Right lung (tissue), 10 donors: ENCODE data around the gene HOOK1. TPM values are rescaled to one million over a fixed set of nuclear protein-coding genes. Genes with fewer than 3 reads are reported as not detected.

Source experiments
- DNase-seq, 2 donors: peaks; one replicate each; pipeline ENCODE4 v3.0.0-alpha.2; 2013
- long read RNA-seq, 8 donors: transcript quantifications; one replicate each; lab custom pipeline, GENCODE V29; 2026
- polyA plus RNA-seq, 5 donors: library from polyadenylated mRNA; unstranded; fragments of 120-200 nt; gene quantifications; one replicate each; pipeline versions ENCODE4 v1.2.1 to v1.2.3, GENCODE V29; 2013; ENCODE audit warnings: inconsistent platforms in 1 of 5, low replicate concordance in 1 of 5; ENCODE audit not compliant: insufficient read length in 5 of 5, insufficient read depth in 1 of 5

HOOK1 gene
- polyA plus RNA-seq, result 10 to 100 TPM; 18.7 to 42.7 (median 34.3) TPM
- long read RNA-seq, donor 1, full-length matches to known transcripts, result 4 of 4 reads
- long read RNA-seq, donor 1, partial matches to known transcripts, result 0 of 4 reads
- long read RNA-seq, donor 1, other reads (novel, unspliced or antisense), result 0 of 4 reads
- long read RNA-seq, donor 2, result 0 reads
- long read RNA-seq, donor 3, partial matches to known transcripts, result 0 of 1 reads
- long read RNA-seq, donor 3, other reads (novel, unspliced or antisense), result 0 of 1 reads
- long read RNA-seq, donor 4, full-length matches to known transcripts, result 2 of 2 reads
- long read RNA-seq, donor 4, partial matches to known transcripts, result 0 of 2 reads
- long read RNA-seq, donor 4, other reads (novel, unspliced or antisense), result 0 of 2 reads
- long read RNA-seq, donor 5, partial matches to known transcripts, result 0 of 3 reads
- long read RNA-seq, donor 5, other reads (novel, unspliced or antisense), result 0 of 3 reads
- long read RNA-seq, donor 6, full-length matches to known transcripts, result 2 of 7 reads
- long read RNA-seq, donor 6, partial matches to known transcripts, result 5 of 7 reads
- long read RNA-seq, donor 6, other reads (novel, unspliced or antisense), result 0 of 7 reads
- long read RNA-seq, donor 7, full-length matches to known transcripts, result 3 of 3 reads
- long read RNA-seq, donor 7, partial matches to known transcripts, result 0 of 3 reads
- long read RNA-seq, donor 7, other reads (novel, unspliced or antisense), result 0 of 3 reads
- long read RNA-seq, donor 8, result 0 reads

GRCh38 chr1:59814901-59815825, at the start of gene HOOK1:
Gene HOOK1, plus strand, starts transcription at chr1:59814949. Its CDS starts 169 bp downstream, at chr1:59815118.
- no peak for DNase-seq

DNA sequence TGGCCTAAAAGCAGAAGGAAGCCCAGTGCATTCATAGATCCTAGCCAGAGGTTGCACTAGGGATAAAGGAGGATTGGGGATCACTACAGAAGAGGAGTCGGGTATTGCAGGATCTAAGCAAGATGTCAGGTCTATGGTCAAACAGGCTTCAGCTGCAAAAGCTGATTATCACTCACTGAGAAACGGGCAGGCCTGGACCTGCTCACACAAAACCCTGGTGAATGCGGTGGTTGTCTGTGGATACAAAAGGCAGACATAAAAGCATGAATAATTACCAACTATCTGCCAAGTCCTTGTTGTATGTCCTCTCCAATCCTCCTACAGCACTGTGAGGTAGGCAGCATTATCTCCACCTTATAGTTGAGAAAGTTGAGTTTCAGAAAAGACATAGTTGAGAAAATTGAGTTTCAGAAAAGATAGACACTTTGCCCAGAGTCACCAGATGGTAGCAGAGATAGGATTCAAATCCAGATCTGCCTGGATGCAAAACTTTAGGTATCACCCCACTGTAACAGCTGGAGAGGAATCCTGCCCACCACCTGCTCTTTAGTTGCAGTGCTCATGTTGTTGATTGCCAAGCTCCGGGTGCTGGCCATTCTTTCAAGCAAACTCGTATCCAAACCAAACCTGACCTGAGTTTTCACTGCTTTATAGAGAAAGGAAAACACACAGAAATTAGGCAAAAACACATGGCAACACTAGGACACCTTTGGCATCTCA, 49.6 kb upstream of the HOOK1 start:
- DNase-seq, result no peak

DNA sequence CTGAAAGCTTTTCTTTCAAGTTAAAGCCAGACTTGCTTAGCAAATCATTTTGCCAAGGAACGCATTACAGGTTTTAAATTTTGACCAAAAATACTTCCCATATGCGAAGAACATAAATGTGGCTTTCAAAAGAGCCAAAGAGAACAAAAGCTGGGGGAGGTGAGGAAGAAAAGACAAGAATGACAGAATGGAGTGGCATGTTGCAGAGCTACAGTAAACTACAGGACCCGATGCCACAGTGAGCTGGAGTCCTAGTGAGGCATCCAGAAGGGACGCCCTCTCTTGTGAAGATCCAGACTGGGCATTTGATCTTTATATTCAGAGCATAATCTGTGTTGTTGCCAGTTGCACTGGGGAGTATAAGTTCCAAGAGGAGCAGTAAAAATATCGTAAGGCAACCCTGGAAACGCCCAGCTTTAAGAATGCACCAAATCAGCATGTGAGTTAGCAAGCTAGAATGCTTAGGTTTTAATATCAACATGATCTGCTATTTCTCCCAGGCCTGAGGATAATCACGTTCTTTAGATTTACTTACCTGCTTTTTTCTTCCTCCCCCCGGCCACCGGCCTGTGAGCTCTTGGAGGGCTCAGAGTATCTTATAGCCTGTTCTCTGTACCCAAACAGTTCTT, 48.4 kb upstream of the HOOK1 start:
- no peak for DNase-seq

DNA sequence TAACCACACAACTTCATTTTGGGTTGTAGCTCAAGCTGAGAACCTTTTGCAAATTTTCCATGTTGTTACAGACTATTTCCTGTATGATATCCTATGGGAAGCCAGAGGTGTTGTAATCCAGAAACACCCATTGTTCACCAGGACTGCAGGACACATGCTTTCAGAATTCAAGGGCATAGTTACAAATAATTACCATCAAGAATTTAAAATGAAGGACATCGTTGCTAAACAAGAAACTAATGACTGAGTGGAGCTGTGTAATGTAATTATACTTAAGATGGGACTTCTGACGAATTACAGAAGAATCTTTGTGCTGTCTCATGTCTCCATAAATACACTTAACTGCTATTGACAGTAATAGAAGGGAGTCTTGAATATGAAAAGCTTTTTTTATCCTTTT, 47.6 kb upstream of the HOOK1 start:
- no peak for DNase-seq

DNA sequence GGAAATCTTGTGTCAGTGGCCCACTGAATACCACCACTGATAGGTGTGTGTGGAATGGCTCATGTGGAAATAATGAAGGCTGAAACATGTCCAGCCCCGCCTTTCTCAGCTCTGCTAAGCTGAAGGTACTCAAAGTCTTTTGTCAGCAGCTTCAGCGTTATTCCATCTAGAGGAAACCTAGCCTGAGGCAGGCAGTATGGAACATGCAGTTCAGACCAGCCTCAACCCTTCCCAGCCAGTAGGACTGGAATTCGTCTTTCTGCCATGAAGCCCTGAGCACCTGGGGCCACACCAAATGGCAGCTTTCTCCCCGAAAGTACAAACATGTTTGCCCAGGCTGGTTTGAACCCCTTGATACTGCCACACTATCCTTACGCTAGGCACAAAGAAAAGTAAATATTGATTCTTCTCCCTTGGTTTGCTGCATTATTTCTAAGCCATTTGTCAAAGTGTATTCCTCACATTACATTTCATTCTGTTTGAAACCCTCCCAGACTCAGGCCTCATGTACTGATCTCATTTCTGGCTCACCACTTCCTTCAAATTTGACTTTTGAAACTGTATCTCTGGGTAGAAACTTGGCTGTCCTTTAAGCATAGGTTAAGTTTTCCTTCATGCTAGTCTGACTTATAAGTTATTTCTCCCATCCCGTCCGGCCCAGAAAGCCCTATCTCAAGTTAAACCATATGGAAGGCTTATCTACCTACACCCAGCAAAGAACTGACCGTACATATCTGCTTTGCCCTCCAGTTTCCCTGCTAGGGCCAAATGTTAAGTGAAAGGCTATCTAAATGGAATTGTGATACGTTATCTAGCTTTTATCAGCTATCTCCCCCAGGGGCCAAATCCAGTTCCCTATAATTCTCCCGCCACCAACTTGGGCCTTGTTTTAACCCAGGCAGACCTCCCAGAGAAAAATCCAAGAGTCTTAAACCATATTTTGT, 45.7 kb upstream of the HOOK1 start:
- DNase-seq, result no peak

- DNase-seq, result no peak
Measured at GRCh38 chr1:59769736-59770095, 45.0 kb upstream of the HOOK1 start.

DNA sequence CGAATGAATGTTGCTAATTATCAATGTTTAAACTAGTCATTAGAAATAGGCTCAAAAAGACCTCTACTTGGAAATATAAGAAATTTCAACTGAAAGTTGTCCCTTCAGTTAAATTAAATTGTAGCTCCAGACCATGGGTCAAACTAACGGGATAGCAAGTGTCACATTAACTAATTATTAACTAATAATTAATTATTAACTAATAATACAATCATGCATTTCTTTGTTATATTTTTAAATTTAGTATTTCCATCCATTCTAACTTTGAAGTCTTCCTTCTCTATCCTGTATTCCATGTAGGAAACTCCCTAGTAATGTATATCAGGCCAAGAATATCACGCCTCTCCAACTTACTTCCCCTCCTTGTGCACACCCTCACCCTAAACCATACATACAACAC, 43.4 kb upstream of the HOOK1 start:
- no peak for DNase-seq

DNA sequence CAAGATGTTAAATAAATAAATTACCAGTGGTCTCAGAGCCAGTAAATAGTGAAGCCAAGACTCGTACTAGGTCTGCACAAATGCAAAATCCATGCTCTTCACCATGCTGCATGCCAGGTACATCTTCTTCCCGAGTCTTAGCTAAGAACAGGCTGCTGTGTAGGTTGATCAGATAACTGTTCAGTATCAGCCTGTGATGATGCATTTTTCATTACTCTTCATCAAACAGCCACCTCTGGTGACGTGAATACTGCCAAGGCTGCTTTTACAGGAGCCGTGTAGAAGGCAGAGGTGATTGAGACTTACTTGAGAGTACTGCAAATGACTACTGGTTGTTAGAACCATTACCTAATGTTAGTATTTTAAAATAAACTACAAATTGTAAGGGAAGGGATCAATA, 39.3 kb upstream of the HOOK1 start:
- DNase-seq, result no peak

DNA sequence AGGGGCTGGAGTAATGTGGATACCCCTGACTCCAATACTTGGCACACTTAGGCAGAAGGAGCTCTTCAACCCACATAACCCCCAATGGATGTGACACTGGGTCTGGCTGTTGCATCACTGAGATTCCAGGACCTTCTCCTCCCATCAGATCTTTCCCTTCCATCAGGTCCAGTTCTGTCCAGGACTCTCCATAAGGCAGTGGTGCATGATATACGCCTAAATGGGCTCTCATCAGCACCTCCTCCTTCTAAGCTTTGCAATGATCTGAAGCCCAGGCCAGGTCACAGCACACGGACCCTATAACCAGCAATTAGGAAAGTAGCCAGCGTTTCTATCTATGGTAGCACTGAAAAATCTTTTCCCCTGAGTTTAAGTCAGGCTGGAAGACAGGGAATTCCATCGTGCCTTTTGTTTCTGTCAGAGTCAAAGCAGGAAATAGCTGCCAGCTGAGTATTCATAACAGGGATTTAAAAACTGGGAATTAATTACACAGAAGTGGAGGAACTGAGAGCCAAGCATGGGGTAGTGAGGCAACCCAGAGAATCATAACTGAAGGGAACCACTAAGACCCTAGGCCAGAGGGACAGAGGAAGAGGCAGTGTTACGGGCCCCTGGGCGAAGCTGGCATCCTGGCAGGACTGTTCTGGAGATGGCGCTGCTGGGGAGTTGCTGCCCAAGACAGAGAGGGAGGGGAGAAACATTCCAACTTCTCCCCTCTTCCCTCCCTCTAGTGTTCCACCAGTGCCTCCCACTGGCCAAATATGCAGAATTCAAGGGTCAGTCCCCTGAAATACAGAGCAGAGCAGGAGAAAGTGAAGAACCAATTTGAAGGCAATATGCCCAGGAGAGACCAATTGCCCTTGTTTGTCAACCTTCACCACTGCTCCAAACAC, 37.5 kb upstream of the HOOK1 start:
- DNase-seq, result no peak

GRCh38 chr1:59779949-59780348, 34.8 kb upstream of the HOOK1 start:
- DNase-seq, result no peak

DNA sequence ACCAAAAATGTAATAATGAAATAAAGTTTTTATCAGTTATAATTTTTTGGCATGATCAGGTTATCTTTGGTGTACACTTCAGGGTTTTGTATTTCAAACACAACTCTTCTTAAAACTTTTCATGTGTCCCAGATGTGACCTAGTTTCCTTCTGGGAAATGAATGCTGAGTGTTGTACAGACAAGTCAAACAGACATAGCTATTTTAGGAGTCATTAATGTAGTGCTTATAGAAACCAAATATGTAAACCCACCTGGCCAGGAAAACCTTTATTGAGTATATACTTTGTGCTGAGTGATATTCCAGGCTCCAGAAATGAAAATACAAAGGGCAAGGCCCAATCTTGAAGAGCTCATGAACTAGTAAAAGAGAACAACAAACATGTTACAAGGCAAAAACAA, 25.9 kb upstream of the HOOK1 start:
- no peak for DNase-seq

DNA sequence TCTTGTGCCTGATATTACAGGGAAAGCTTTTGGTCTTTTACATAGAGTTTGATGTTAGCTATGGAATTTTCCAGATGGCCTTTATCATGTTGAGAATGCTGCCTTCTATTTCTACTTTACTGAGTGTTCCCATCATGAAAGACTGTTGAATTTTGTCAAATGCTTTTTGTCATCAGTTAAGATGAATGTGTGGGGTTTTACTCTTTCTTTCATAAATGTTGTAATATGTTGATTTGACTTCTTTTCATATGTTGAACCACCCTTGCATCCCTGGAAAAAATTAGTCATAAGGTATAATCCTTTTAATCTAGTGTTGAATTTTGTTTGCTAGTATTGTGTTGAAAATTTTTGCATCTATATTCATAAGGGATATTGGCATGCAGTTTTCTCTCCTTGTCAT, 16.1 kb upstream of the HOOK1 start:
- DNase-seq, result no peak

- DNase-seq, result no peak
Measured at GRCh38 chr1:59803458-59804038, 11.2 kb upstream of the HOOK1 start.

GRCh38 chr1:59804301-59804700, 10.4 kb upstream of the HOOK1 start:
- no peak for DNase-seq

DNA sequence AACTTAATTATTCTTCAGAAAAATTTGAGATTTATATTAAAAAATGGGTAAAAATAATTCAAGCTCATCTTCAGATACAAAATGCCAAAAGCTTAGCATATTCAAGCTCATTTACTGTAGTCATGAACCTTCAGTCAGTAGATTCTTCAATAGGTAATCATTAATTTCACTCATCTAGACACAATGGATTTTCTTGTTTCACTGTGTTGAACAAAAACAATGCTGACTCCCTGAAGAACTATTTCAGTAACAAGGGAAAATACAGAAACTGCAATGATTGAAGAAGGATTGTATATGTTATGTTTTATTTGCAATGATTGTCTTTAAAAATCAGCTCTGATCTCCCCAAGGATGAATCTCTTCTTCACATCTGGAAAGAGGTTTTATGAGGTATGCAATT, 9.2 kb upstream of the HOOK1 start:
- no peak for DNase-seq

- peak; percentile 77 to 78 for DNase-seq
Measured at GRCh38 chr1:59814180-59814900, 409 bp upstream of the HOOK1 start.

DNA sequence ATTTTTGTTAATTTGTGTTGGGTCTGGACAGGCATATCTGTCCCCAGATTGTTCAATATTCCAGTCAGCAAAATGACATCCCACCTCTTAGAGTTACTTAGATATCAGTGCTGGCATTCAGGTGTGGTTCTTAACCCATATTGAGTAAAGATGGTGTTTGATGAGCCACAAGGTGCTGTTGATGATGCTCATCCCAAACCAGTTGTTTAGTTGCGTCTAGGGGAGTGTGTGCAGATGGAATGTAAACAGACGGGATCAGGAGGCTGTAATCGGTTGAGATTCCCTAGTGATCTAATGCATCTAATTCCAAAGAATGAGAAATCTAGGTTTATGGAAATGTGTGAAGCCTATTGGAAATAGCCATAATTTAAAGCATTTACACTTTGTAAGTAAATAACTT, 1.1 kb downstream of the HOOK1 start:
- DNase-seq, result no peak
